Keratinocyte (primary cell): ENCODE measurements around the gene MAPKBP1. TPM values are rescaled to one million over a fixed set of nuclear protein-coding genes. Genes with fewer than 3 reads are reported as not detected.

Experiments
- DNase-seq: peaks from one replicate; pipeline ENCODE4 v3.0.0-alpha.2; 2011; ENCODE audit warnings: low read depth, missing footprints, low spot score
- FAIRE-seq: peaks from 2 replicates; lab custom pipeline; 2011; peaks lifted over from hg19 to GRCh38; lab: Jason Lieb, UNC
- H2AFZ ChIP-seq: 2 replicates; pipeline ENCODE4 v1.6.0; 2012; ENCODE audit warnings: low read length, control low read depth, inconsistent platforms; ENCODE audit not compliant: control insufficient read depth
- H3K27ac ChIP-seq: 2 replicates; pipeline ENCODE4 v1.5.1; 2011; ENCODE audit warnings: low read length; ENCODE audit not compliant: control insufficient read depth, insufficient read depth
- H3K27me3 ChIP-seq: 3 replicates; pipeline ENCODE4 v1.6.0; 2011; ENCODE audit warnings: low read length; ENCODE audit not compliant: control insufficient read depth, insufficient read depth; ENCODE audit errors: extremely low read depth
- H3K36me3 ChIP-seq, 2 experiments: 2 replicates in 1 of 2; 3 replicates in 1 of 2; pipeline ENCODE4 v1.5.1; 2011; ENCODE audit warnings: low read length in 2 of 2, mild to moderate bottlenecking in 1 of 2; ENCODE audit not compliant: control insufficient read depth in 2 of 2, insufficient read depth in 2 of 2; ENCODE audit errors: extremely low read depth in 1 of 2
- H3K4me1 ChIP-seq: 3 replicates; pipeline ENCODE4 v1.5.1; 2011; ENCODE audit warnings: low read length; ENCODE audit not compliant: control insufficient read depth, insufficient read depth; ENCODE audit errors: extremely low read depth
- H3K4me2 ChIP-seq: 3 replicates; pipeline ENCODE4 v1.6.0; 2011; ENCODE audit warnings: low read depth, low read length; ENCODE audit not compliant: control insufficient read depth, insufficient read depth; ENCODE audit errors: extremely low read depth
- H3K4me3 ChIP-seq, 3 experiments: fragments of 200-600 bp in 1 of 3; sonication (generic) in 1 of 3; 2 replicates in 2 of 3; 3 replicates in 1 of 3; pipeline ENCODE4 v1.5.1; 2011 to 2016; ENCODE audit warnings: low read length in 3 of 3, mild to moderate bottlenecking in 3 of 3, control low read depth in 2 of 3, inconsistent platforms in 1 of 3, low read depth in 1 of 3, mixed read lengths in 1 of 3, mixed run types in 1 of 3, moderate library complexity in 1 of 3; ENCODE audit not compliant: control insufficient read depth in 2 of 3, insufficient read depth in 2 of 3; ENCODE audit errors: extremely low read depth in 1 of 3
- H3K79me2 ChIP-seq: 2 replicates; pipeline ENCODE4 v1.6.0; 2012; ENCODE audit warnings: low read length; ENCODE audit not compliant: control insufficient read depth, insufficient read depth
- H3K9ac ChIP-seq: 3 replicates; pipeline ENCODE4 v1.6.0; 2011; ENCODE audit warnings: low read length; ENCODE audit not compliant: control insufficient read depth, insufficient read depth; ENCODE audit errors: extremely low read depth
- H3K9me1 ChIP-seq: 3 replicates; pipeline ENCODE4 v1.6.0; 2011; ENCODE audit warnings: low read length; ENCODE audit not compliant: control insufficient read depth, insufficient read depth; ENCODE audit errors: extremely low read depth
- H3K9me3 ChIP-seq: 2 replicates; pipeline ENCODE4 v1.5.1; 2012; ENCODE audit warnings: low read depth, low read length; ENCODE audit not compliant: control insufficient read depth
- H4K20me1 ChIP-seq: 3 replicates; pipeline ENCODE4 v1.6.0; 2011; ENCODE audit warnings: low read length; ENCODE audit not compliant: control insufficient read depth, insufficient read depth; ENCODE audit errors: extremely low read depth
- EZH2 ChIP-seq: IDR thresholded peaks from one replicate; pipeline ENCODE4 v1.6.1; 2012; ENCODE audit warnings: inconsistent platforms, mild to moderate bottlenecking, low read length, moderate library complexity
- dilution Hi-C: fragments of 300-500 bp; cut with MboI; formaldehyde crosslinking; loops from one replicate; pipeline ENCODE4 v1.7.0; 2020; ENCODE audit warnings: low sequenced_read_pairs; ENCODE audit not compliant: extremely low pct_ligation_motif_present
- polyA plus RNA-seq, 5 experiments: library from polyadenylated mRNA; depleted of rRNA in 3 of 5; stranded (reverse) in 3 of 5; stranded (forward) in 1 of 5; unstranded in 1 of 5; fragments of >200 nt; gene quantifications; 1 replicate in 1 of 5; 2 replicates in 3 of 5; 3 replicates in 1 of 5; pipeline versions ENCODE4 v1.2.1 to v1.2.3, GENCODE V29; 2011 to 2012; ENCODE audit warnings: missing spikeins in 2 of 5, low read depth in 1 of 5, low replicate concordance in 1 of 5
- TF ChIP-seq, protein P1 (sequence below), 3 experiments: IDR thresholded peaks in 1 of 3; conservative IDR thresholded peaks in 1 of 3; optimal IDR thresholded peaks in 1 of 3; 2 replicates in 2 of 3; 3 replicates in 1 of 3; pipeline versions ENCODE3 to v1.5.1; 2011; ENCODE audit warnings: low read length in 3 of 3, mild to moderate bottlenecking in 3 of 3, moderate library complexity in 2 of 3, control low read depth in 1 of 3, inconsistent platforms in 1 of 3; ENCODE audit not compliant: insufficient read depth in 2 of 3; ENCODE audit errors: extremely low read depth in 1 of 3

The MAPKBP1 gene
- polyA plus RNA-seq, 1 donor (not counting 4 experiments of a cell fraction or from before 2014, with no cell fraction given) = 18.3 TPM

DNA sequence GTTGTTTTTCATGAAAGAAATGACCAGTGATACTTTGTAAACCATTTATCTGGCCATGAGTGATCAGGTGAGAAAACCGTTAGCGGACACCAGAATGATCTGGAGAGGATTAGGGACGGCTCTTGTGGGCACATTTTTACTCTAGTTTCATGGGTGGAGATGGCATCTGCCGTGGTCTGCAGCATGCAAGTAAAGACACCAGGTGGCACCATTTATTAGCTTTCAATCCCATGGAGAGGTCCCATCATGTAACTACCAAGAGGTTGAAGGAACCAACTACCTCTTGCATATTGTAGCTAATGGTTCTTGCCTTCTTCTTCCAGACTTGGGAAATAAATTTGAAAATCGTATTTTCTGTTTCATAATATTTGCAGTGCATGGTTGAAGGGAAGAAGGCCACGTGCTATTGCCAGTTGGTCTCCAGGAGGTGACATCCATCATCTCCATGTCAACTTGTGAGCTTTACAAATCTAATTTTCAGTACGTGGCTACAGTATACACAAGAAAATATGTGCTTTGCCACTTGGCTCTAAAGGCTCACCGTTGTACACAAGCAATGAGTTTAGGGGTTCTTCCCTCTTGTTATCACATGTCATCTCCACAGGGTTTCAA is 1.5 kb upstream of the MAPKBP1 start:
- Histone ChIP-seq H3K27me3 (no peaks in the 10 kb centered on the region), H4K20me1 (no peaks in the 10 kb centered on the region), H3K9ac (no peak overlapping the region), H3K79me2 (peaks cover 30% of the 10 kb centered on the region), H3K9me3 (no peaks in the 10 kb centered on the region), H3K27ac (no peak overlapping the region), H3K9me1 (no peaks in the 10 kb centered on the region), H3K4me3 (no peak overlapping the region), H3K36me3 (peaks cover 1 to 4% of the 10 kb centered on the region in 2 experiments), H3K4me1 (peaks cover 31% of the 10 kb centered on the region), H2AFZ (no peak overlapping the region), H3K4me2 (no peak overlapping the region)
- DNase-seq (no peak), FAIRE-seq (peak; percentile 79)
- dilution Hi-C loops = no loop called here
- TF ChIP-seq, protein P1, sequence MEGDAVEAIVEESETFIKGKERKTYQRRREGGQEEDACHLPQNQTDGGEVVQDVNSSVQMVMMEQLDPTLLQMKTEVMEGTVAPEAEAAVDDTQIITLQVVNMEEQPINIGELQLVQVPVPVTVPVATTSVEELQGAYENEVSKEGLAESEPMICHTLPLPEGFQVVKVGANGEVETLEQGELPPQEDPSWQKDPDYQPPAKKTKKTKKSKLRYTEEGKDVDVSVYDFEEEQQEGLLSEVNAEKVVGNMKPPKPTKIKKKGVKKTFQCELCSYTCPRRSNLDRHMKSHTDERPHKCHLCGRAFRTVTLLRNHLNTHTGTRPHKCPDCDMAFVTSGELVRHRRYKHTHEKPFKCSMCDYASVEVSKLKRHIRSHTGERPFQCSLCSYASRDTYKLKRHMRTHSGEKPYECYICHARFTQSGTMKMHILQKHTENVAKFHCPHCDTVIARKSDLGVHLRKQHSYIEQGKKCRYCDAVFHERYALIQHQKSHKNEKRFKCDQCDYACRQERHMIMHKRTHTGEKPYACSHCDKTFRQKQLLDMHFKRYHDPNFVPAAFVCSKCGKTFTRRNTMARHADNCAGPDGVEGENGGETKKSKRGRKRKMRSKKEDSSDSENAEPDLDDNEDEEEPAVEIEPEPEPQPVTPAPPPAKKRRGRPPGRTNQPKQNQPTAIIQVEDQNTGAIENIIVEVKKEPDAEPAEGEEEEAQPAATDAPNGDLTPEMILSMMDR (optimal IDR thresholded peaks at IDR 0.05 in 1 of 3, IDR thresholded peaks at IDR 0.05 in 1 of 3, conservative IDR thresholded peaks at IDR 0.05 in 1 of 3; ENCODE audit: extremely low read depth in 1 of 3, insufficient read depth in 2 of 3, low read length in 3 of 3) = peak; percentile 70 to 92 (median 89)
- no peak for TF ChIP-seq EZH2

DNA sequence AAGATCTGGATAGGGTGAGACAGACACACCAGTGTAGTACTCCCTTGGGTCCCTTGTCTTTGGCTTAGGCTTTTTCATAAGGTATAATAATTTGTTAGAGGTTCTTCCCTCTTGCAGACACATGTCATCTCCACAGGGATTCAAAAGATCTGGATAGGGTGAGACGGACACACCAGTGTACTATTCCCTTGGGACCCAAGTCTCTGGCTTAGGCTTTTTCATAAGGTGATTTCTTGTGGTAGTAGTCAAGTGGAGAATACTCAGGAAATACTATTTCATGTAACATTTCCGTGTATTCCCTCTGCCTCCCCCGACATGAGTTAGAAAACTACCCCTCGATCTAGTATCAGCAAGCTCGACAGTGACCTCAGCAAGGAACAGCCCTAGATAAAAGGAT is 954 bp upstream of the MAPKBP1 start:
- H3K27me3 ChIP-seq = no peaks in the 10 kb centered on the region
- H3K36me3 ChIP-seq = peaks cover 1 to 4% of the 10 kb centered on the region in 2 experiments
- H3K27ac ChIP-seq = peak overlapping the region; percentile 95
- H3K4me2 ChIP-seq = peak overlapping the region; percentile 96
- no peaks in the 10 kb centered on the region for H4K20me1 ChIP-seq
- FAIRE-seq (no peak), DNase-seq (no peak)
- H3K4me1 ChIP-seq = peaks cover 36% of the 10 kb centered on the region
- peak overlapping the region; percentile 84 for H3K9ac ChIP-seq
- TF ChIP-seq EZH2 = no peak
- TF ChIP-seq, protein P1 (optimal IDR thresholded peaks at IDR 0.05 in 1 of 3, IDR thresholded peaks at IDR 0.05 in 1 of 3, conservative IDR thresholded peaks at IDR 0.05 in 1 of 3; ENCODE audit: extremely low read depth in 1 of 3, insufficient read depth in 2 of 3, low read length in 3 of 3) = no peak
- dilution Hi-C loops = no loop called here
- no peaks in the 10 kb centered on the region for H3K9me3 ChIP-seq
- H2AFZ ChIP-seq = no peak overlapping the region
- no peaks in the 10 kb centered on the region for H3K9me1 ChIP-seq
- H3K79me2 ChIP-seq = peaks cover 35% of the 10 kb centered on the region
- H3K4me3 ChIP-seq = peak overlapping the region in 1 of 3 experiments; percentile 71
